ENCODE measurements around the gene NEDD8.

The NEDD8 gene

DNA sequence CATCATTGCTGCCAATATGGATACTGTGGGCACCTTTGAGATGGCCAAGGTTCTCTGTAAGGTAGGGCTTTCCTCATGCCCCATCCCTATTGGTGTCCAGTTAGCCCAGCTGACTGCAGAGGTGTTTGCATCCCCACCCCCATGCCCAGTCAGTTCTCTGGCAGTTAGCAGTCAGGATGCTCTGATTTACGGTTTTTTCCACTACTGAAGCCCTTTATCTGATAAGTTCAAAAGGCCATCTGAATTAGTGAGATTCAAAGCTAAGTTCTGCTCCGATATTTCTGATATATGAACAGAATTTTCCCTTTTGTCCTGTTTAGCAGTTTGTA, 1.3 kb upstream of the NEDD8 start:
- Histone ChIP-seq H3K9me3 (ENCODE audit: insufficient read depth, low read length, severe bottlenecking) (no peaks in the 10 kb centered on the region), H3K27ac (ENCODE audit: low read length) (peak overlapping the region; percentile 89), H3K27me3 (ENCODE audit: insufficient read depth, low read length, poor library complexity) (no peaks in the 10 kb centered on the region), H3K4me3 (ENCODE audit: low read depth in 1 of 2, low read length in 2 of 2) (peak overlapping the region; percentile 52 to 75), H3K4me2 (ENCODE audit: insufficient read depth, low read length) (peak overlapping the region; percentile 99), H3K36me3 (ENCODE audit: insufficient read depth, low read length) (peaks cover 52% of the 10 kb centered on the region), H3K9ac (ENCODE audit: low read depth, low read length) (peak overlapping the region; percentile 67), H3K79me2 (ENCODE audit: insufficient read depth, low read length) (peaks cover 64% of the 10 kb centered on the region), H3K4me1 (ENCODE audit: insufficient read depth, low read length) (peaks cover 44% of the 10 kb centered on the region), H4K20me1 (ENCODE audit: insufficient read depth, low read length) (peaks cover 4% of the 10 kb centered on the region), H2AFZ (ENCODE audit: low read depth, low read length) (no peak overlapping the region)
- ATAC-seq (ENCODE audit: insufficient read depth, low read depth) (no peak), DNase-seq (no peak)
- TF ChIP-seq, protein P1, sequence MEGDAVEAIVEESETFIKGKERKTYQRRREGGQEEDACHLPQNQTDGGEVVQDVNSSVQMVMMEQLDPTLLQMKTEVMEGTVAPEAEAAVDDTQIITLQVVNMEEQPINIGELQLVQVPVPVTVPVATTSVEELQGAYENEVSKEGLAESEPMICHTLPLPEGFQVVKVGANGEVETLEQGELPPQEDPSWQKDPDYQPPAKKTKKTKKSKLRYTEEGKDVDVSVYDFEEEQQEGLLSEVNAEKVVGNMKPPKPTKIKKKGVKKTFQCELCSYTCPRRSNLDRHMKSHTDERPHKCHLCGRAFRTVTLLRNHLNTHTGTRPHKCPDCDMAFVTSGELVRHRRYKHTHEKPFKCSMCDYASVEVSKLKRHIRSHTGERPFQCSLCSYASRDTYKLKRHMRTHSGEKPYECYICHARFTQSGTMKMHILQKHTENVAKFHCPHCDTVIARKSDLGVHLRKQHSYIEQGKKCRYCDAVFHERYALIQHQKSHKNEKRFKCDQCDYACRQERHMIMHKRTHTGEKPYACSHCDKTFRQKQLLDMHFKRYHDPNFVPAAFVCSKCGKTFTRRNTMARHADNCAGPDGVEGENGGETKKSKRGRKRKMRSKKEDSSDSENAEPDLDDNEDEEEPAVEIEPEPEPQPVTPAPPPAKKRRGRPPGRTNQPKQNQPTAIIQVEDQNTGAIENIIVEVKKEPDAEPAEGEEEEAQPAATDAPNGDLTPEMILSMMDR (IDR thresholded peaks at IDR 0.05; ENCODE audit: borderline replicate concordance, extremely low read depth, low read length, poor library complexity, severe bottlenecking): no peak
- no peak for TF ChIP-seq EZH2 (IDR thresholded peaks at IDR 0.05; ENCODE audit: borderline replicate concordance, low read depth, low read length, severe bottlenecking)

DNA sequence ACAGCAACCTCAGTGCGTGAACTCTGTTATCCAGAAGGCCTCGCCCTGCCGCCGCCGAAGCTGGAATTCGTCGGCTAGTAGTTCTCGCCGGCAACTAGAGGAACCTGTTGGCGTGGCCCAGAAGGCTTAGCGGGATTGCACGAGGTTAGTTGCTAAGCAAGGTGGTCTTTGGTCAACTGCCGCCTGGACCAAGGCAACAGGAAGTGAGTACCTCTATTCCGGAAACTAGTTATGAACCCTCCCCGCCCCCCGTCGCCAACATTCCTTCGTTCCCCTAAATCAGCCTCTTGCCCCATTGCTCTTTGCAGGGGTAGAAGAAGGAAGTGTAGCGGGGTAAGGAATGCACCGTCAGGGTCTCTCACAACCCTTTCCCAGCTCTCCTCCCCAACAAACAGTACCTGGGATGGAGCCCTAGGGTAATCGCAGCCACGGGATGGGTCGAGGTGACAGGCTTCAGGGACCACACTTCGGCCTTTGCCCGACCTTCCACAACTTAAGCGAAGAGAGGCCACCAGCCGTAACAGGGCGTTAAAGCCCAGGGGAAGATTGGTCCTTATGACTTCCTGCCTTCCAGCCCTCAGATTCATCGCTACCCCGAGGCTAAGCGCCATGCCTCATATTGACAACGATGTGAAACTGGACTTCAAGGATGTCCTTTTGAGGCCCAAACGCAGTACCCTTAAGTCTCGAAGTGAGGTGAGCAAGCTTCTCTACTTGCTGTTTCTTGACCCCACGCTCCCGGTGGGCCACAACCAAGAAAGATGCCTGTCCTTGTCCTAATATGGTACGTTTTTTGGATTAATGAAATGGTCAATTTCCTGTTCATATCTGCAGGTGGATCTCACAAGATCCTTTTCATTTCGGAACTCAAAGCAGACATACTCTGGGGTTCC, 724 bp upstream of the NEDD8 start, which contains the start of gene GMPR2:
Gene GMPR2, plus strand, starts transcription at position 285 of the 893 bp plus-strand sequence. Its CDS starts 325 bp downstream, at position 610.
- peak within 1 kb of the TSS; percentile 99 for H3K4me2 ChIP-seq (ENCODE audit: insufficient read depth, low read length)
- H3K27ac ChIP-seq (ENCODE audit: low read length): peak within 1 kb of the TSS; percentile 89
- TF ChIP-seq, protein P1 (IDR thresholded peaks at IDR 0.05; ENCODE audit: borderline replicate concordance, extremely low read depth, low read length, poor library complexity, severe bottlenecking): no peak
- no peak for TF ChIP-seq EZH2 (IDR thresholded peaks at IDR 0.05; ENCODE audit: borderline replicate concordance, low read depth, low read length, severe bottlenecking)
- H3K36me3 ChIP-seq (ENCODE audit: insufficient read depth, low read length): peaks cover 52% of the 10 kb centered on the region
- H4K20me1 ChIP-seq (ENCODE audit: insufficient read depth, low read length): peaks cover 4% of the 10 kb centered on the region; the same call in 1 of the 2 replicates
- H3K4me1 ChIP-seq (ENCODE audit: insufficient read depth, low read length): peaks cover 42% of the 10 kb centered on the region
- H3K4me3 ChIP-seq (ENCODE audit: low read depth in 1 of 2, low read length in 2 of 2): peak within 1 kb of the TSS; percentile 52 to 75
- peak within 1 kb of the TSS; percentile 67 for H3K9ac ChIP-seq (ENCODE audit: low read depth, low read length)
- no peaks in the 10 kb centered on the region for H3K27me3 ChIP-seq (ENCODE audit: insufficient read depth, low read length, poor library complexity)
- H3K9me3 ChIP-seq (ENCODE audit: insufficient read depth, low read length, severe bottlenecking): no peaks in the 10 kb centered on the region
- ATAC-seq (ENCODE audit: insufficient read depth, low read depth) (peak; percentile 58), DNase-seq (no peak)
- H3K79me2 ChIP-seq (ENCODE audit: insufficient read depth, low read length): peaks cover 69% of the 10 kb centered on the region
- peak within 1 kb of the TSS; percentile 80 for H2AFZ ChIP-seq (ENCODE audit: low read depth, low read length)

DNA sequence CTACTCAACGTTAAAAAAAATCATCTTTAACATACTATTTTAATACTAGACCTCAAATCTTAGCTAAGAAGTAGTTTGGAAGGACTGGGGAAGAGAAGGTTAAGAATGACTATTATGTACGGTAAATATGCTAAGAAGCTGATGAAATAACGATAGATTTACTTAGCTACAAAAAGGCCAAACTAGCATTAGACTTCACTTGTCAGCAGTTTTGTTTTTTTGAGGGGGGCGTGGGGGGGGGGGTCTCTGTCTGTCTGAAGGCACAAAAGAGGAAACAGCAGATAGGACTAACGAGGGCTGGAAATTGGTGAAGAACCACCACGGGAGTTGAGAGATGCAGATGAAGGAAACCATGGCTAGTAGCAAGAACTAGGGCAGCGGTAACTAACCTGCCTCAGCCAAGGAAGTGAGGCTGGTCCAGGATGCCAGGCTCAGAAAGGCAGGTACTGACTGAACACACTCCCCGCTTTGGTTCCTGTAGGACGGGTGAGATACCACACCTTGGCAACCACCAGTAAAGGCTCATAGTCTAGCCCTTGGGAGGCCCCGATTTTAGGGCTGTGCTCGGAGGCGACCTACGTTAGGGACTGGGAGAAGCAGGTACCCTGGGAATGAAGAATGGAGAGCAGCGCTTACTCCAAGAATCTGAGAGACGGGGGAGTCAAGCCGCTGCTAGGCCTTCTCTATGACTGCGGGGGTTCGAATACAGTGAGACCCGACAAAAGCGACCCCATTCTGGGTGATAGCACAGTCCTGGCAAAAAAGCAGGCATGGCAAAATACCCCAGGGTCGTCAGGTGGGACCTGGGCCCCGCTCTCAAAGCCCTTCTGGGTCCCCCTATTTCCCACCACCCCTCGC, 675 bp downstream of the NEDD8 start:
- Histone ChIP-seq H3K4me1 (ENCODE audit: insufficient read depth, low read length) (peaks cover 42% of the 10 kb centered on the region), H4K20me1 (ENCODE audit: insufficient read depth, low read length) (peaks cover 4% of the 10 kb centered on the region; the same call in 1 of the 2 replicates), H3K9me3 (ENCODE audit: insufficient read depth, low read length, severe bottlenecking) (no peaks in the 10 kb centered on the region), H3K4me3 (ENCODE audit: low read depth in 1 of 2, low read length in 2 of 2) (peak overlapping the region; percentile 52 to 75), H3K79me2 (ENCODE audit: insufficient read depth, low read length) (peaks cover 83% of the 10 kb centered on the region), H2AFZ (ENCODE audit: low read depth, low read length) (peak overlapping the region; percentile 80), H3K4me2 (ENCODE audit: insufficient read depth, low read length) (peak overlapping the region; percentile 99), H3K9ac (ENCODE audit: low read depth, low read length) (peak overlapping the region; percentile 67), H3K27me3 (ENCODE audit: insufficient read depth, low read length, poor library complexity) (no peaks in the 10 kb centered on the region), H3K27ac (ENCODE audit: low read length) (peak overlapping the region; percentile 89), H3K36me3 (ENCODE audit: insufficient read depth, low read length) (peaks cover 40% of the 10 kb centered on the region)
- no peak for DNase-seq
- no peak; the same call in 2 of the 3 replicates for ATAC-seq (ENCODE audit: insufficient read depth, low read depth)
- TF ChIP-seq, protein P1 (IDR thresholded peaks at IDR 0.05; ENCODE audit: borderline replicate concordance, extremely low read depth, low read length, poor library complexity, severe bottlenecking): no peak
- TF ChIP-seq EZH2 (IDR thresholded peaks at IDR 0.05; ENCODE audit: borderline replicate concordance, low read depth, low read length, severe bottlenecking): no peak
